Nephron progenitor cell (in vitro differentiated cells): ENCODE data around the gene PFKFB1.

ENCODE experiments used
- DNase-seq: peaks from one replicate; pipeline ENCODE4 v3.0.0; 2021
- H3K27ac Mint-ChIP-seq: 2 replicates; pipeline ENCODE4 v1.8.0; 2021; ENCODE audit warnings: mild to moderate bottlenecking, moderate library complexity, mixed read lengths
- H3K27me3 Mint-ChIP-seq: 2 replicates; pipeline ENCODE4 v1.8.0; 2021; ENCODE audit warnings: mild to moderate bottlenecking, low read depth, mixed read lengths; ENCODE audit not compliant: poor library complexity
- H3K36me3 Mint-ChIP-seq: 2 replicates; pipeline ENCODE4 v1.8.0; 2021; ENCODE audit warnings: low read depth, mixed read lengths
- H3K4me1 Mint-ChIP-seq: 2 replicates; pipeline ENCODE4 v1.8.0; 2021; ENCODE audit warnings: mixed read lengths
- H3K4me3 Mint-ChIP-seq: 2 replicates; pipeline ENCODE4 v1.8.0; 2021; ENCODE audit warnings: mild to moderate bottlenecking, moderate library complexity, mixed read lengths
- H3K9me3 Mint-ChIP-seq: 2 replicates; pipeline ENCODE4 v1.8.0; 2021; ENCODE audit warnings: mild to moderate bottlenecking, moderate library complexity, mixed read lengths
- TF ChIP-seq, protein P1 (sequence below): fragments of 200-600 bp; sonication (generic); IDR thresholded peaks from 2 replicates; pipeline ENCODE4 v1.5.0; 2021; ENCODE audit warnings: antibody characterized with exemption

PFKFB1 gene

DNA sequence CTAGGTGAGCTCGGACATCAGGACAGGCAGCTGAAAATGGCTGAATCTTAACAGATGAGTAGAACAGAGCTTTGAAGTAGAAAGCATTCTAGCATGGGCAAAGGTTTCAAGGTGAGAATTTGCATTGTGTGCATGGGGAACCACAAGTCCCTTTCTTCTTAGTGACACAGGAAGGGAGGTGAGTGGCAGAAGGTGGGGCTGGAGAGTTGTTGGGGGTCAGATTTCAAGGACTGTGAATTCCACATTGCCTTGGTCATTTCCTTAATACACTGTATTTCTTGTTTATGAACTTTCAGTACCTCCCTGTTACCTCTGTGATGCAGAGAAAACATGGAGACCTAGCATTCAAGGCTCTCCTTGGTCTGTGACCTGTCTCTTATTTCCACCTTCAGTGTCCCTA is 10.2 kb upstream of the PFKFB1 start:
- no peak overlapping the region for H3K27ac Mint-ChIP-seq
- no peak overlapping the region for H3K4me3 Mint-ChIP-seq
- H3K4me1 Mint-ChIP-seq = peaks cover 15% of the 10 kb centered on the region
- H3K36me3 Mint-ChIP-seq = peaks cover 22% of the 10 kb centered on the region
- no peak for DNase-seq
- H3K9me3 Mint-ChIP-seq = peaks cover 66% of the 10 kb centered on the region
- TF ChIP-seq, protein P1, sequence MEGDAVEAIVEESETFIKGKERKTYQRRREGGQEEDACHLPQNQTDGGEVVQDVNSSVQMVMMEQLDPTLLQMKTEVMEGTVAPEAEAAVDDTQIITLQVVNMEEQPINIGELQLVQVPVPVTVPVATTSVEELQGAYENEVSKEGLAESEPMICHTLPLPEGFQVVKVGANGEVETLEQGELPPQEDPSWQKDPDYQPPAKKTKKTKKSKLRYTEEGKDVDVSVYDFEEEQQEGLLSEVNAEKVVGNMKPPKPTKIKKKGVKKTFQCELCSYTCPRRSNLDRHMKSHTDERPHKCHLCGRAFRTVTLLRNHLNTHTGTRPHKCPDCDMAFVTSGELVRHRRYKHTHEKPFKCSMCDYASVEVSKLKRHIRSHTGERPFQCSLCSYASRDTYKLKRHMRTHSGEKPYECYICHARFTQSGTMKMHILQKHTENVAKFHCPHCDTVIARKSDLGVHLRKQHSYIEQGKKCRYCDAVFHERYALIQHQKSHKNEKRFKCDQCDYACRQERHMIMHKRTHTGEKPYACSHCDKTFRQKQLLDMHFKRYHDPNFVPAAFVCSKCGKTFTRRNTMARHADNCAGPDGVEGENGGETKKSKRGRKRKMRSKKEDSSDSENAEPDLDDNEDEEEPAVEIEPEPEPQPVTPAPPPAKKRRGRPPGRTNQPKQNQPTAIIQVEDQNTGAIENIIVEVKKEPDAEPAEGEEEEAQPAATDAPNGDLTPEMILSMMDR = no peak
- no peaks in the 10 kb centered on the region for H3K27me3 Mint-ChIP-seq

DNA sequence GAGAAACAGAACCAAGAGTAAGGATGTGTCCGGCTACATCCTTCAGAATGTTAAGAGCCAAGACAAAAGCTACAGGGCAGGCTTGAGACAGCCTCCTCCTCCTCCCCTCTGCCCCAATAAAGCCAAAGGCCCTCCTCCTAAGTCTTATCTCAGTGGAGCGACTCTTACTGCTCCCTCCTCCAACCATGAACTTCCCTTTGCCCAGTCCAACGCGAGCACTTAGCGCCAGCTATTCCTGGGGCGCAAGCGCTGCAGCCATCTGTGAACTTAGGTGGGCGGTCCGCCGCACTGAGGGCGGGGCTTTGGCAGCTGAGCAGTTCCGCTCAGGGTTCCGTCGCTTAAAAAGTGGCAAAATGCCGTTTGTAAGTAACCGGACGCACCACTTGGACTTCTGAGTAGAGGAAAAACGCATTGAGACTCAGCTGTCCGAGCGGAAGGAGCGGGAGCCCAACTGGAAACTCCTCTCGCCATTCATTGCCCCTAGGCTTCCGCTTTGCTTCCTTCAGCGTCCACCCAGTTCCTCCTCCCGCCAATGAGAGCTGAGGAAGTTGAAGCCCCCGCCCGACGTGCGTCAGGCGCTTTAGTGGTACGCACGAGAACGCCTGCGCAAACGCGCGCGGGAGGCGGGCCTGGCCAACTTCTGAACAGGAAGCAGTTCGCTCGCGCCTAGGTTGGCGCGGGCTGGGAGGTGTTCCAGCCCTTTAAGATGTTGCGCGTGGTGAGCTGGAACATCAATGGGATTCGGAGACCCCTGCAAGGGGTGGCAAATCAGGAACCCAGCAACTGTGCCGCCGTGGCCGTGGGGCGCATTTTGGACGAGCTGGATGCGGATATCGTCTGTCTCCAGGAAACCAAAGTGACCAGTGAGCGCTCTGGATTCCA is 6.0 kb upstream of the PFKFB1 start, which contains the start of gene APEX2:
APEX2 (plus strand) TSS at position 647 of the 882 bp plus-strand sequence; CDS start at position 707, 60 bp downstream.
- peak within 1 kb of the TSS; percentile 89 for H3K27ac Mint-ChIP-seq
- peaks cover 17% of the 10 kb centered on the region for H3K4me1 Mint-ChIP-seq
- peaks cover 13% of the 10 kb centered on the region for H3K27me3 Mint-ChIP-seq
- peaks cover 59% of the 10 kb centered on the region for H3K9me3 Mint-ChIP-seq
- peaks cover 14% of the 10 kb centered on the region for H3K36me3 Mint-ChIP-seq
- peak within 1 kb of the TSS; percentile 93 for H3K4me3 Mint-ChIP-seq
- peak; percentile 81 for DNase-seq
- TF ChIP-seq, protein P1 = no peak

DNA sequence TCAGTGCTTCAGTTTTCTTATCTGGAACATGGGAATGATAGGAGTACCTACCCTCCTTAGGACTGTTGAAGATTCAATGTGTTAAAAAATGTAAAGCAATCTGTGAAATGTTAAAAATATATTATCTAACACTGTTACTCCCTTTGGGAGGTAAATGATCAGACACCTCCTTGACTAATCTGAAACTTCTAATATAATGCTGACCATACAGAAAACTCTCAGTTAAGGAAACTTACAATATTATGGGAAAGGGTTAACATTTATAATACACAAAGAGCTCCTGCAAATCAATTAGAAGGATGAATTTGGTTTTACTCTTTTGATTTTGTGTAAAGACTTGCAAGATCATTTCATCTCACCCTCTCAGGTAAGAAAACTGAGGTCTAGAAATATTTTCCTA is 1.6 kb upstream of the PFKFB1 start:
- Mint-ChIP-seq H3K36me3 (no peaks in the 10 kb centered on the region), H3K4me1 (peaks cover 8% of the 10 kb centered on the region), H3K27ac (no peak overlapping the region), H3K4me3 (no peak overlapping the region), H3K9me3 (peaks cover 45% of the 10 kb centered on the region), H3K27me3 (peaks cover 35% of the 10 kb centered on the region)
- TF ChIP-seq, protein P1 = no peak
- DNase-seq = no peak

DNA sequence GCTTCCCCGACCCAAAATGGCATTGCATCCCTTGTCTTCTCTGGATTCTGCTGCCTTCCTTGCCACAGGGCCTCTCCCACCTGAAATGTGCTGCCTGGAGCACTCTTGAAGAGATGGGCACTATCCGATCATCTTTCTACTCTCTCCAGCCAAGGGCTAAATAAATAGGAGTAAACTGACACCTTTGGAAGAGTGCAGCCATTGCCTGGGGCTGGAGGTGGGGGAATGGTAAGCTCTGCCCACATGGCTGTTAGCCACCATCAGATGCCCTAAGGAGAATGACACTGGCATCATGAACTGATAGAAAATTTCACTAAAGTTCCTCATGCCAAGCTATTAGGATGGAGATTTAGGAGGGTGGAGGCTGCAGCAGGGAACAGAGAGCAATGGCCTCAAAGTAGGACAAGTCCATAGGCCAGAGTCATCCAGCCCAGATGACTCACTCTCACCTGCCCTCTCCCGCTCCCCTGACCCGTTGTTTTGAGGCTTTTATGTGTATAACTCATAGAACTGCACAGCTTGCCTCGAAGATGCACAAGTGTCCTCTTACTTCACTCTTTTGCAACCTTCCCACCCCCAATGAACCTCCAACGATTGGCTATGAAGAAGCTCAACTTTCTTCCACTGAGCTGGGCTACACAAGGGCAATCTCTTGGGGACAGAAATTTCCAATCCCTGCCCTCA is 822 bp upstream of the PFKFB1 start:
- Mint-ChIP-seq H3K9me3 (peaks cover 42% of the 10 kb centered on the region), H3K27me3 (peaks cover 39% of the 10 kb centered on the region), H3K27ac (no peak overlapping the region), H3K4me1 (peaks cover 4% of the 10 kb centered on the region), H3K36me3 (no peaks in the 10 kb centered on the region), H3K4me3 (no peak overlapping the region)
- TF ChIP-seq, protein P1 = no peak
- no peak for DNase-seq

DNA sequence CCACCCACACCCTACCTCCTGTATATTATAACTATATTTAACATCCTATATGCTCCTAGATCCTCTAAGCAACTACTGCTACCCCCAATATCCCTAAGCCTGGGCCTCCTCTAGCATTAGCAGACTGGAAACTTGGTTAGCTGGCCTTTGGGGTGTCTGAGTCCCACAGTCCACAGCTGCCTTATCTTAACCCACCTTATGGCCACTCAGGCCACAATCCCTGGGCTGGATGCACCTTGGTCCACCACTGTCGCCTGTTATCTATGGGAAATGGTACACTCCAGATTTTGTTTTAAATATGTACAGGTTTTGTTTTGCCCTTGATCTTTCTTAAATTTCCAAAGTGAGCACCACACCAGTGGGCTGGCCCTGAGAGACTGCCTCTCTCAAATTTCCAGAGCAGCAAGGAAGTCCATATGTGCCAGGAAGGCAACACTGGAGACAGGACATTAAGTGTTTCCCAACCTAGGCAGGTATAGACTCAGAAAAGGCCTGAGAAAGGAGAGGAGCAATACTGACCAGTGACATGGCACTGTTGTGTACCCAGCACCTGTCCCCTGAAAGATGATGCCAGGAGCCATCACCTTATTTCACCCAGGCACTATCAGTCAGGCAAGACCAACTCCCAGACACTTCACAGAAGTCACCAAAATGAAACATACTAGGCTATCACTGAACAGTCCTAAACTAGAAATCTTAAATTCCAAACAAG is 921 bp downstream of the PFKFB1 start:
- peaks cover 33% of the 10 kb centered on the region for H3K9me3 Mint-ChIP-seq
- H3K4me1 Mint-ChIP-seq = no peaks in the 10 kb centered on the region
- no peak overlapping the region for H3K4me3 Mint-ChIP-seq
- TF ChIP-seq, protein P1 = no peak
- H3K27ac Mint-ChIP-seq = no peak overlapping the region
- no peaks in the 10 kb centered on the region for H3K36me3 Mint-ChIP-seq
- H3K27me3 Mint-ChIP-seq = peaks cover 35% of the 10 kb centered on the region
- DNase-seq = no peak
